Fibroblast of skin of back (primary cell): ENCODE measurements around the gene STAT3.

Experiments used
- DNase-seq: peaks from one replicate; pipeline ENCODE4 v3.0.0-alpha.2; 2013

STAT3 gene

GRCh38 chr17:42291129-42291528 is 97.1 kb downstream of the STAT3 start:
- DNase-seq = peak; percentile 26

GRCh38 chr17:42290577-42290976 is 97.7 kb downstream of the STAT3 start:
- DNase-seq = no peak

GRCh38 chr17:42289611-42290181 is 98.5 kb downstream of the STAT3 start:
- DNase-seq = no peak

GRCh38 chr17:42288803-42289610 is 99.2 kb downstream of the STAT3 start:
- no peak for DNase-seq

GRCh38 chr17:42287977-42288802 is 100.1 kb downstream of the STAT3 start, which contains the start of gene STAT5A:
TSS of gene STAT5A (plus strand) at chr17:42288498. CDS start at chr17:42289412, 914 bp downstream.
- peak; percentile 69 for DNase-seq

- DNase-seq = no peak
These were observed 100.8 kb downstream of the STAT3 start for GRCh38 chr17:42287305-42287976.

GRCh38 chr17:42286411-42287221 is 101.6 kb downstream of the STAT3 start:
- DNase-seq = no peak

GRCh38 chr17:42285346-42286050 is 102.7 kb downstream of the STAT3 start:
- DNase-seq = no peak

GRCh38 chr17:42284566-42284965 is 103.7 kb downstream of the STAT3 start:
- DNase-seq = no peak

- no peak for DNase-seq
These were observed 104.2 kb downstream of the STAT3 start for GRCh38 chr17:42284024-42284369.

GRCh38 chr17:42283241-42284023 is 104.8 kb downstream of the STAT3 start:
- DNase-seq = no peak

GRCh38 chr17:42282478-42283080 is 105.7 kb downstream of the STAT3 start:
- DNase-seq = no peak

- no peak for DNase-seq
These were observed 106.6 kb downstream of the STAT3 start for GRCh38 chr17:42281571-42282096.

GRCh38 chr17:42279776-42280630 is 108.2 kb downstream of the STAT3 start:
- no peak for DNase-seq

GRCh38 chr17:42277342-42277712 is 110.9 kb downstream of the STAT3 start:
- no peak for DNase-seq

- peak; percentile 79 for DNase-seq
These were observed 111.5 kb downstream of the STAT3 start for GRCh38 chr17:42276609-42277341.

- peak; percentile 75 for DNase-seq
These were observed 112.0 kb downstream of the STAT3 start, which contains the start of gene STAT5B for GRCh38 chr17:42276359-42276608. TSS of gene STAT5B (minus strand) at chr17:42276391. CDS start at chr17:42232127, 44,264 bp downstream.
